IPS-11a (cell line): ENCODE results near the gene TSPEAR.
A peak's percentile ranks its signal among the peaks of the same experiment; 100 is the strongest.

Experiments used
- H3K4me3 ChIP-seq: one replicate; pipeline ENCODE4 v1.5.1; 2013; ENCODE audit warnings: low read depth, low read length, control low read depth

The TSPEAR gene

GRCh38 chr21:44521928-44522752 is 189.2 kb downstream of the TSPEAR start:
- H3K4me3 ChIP-seq: no peak overlapping the region

DNA sequence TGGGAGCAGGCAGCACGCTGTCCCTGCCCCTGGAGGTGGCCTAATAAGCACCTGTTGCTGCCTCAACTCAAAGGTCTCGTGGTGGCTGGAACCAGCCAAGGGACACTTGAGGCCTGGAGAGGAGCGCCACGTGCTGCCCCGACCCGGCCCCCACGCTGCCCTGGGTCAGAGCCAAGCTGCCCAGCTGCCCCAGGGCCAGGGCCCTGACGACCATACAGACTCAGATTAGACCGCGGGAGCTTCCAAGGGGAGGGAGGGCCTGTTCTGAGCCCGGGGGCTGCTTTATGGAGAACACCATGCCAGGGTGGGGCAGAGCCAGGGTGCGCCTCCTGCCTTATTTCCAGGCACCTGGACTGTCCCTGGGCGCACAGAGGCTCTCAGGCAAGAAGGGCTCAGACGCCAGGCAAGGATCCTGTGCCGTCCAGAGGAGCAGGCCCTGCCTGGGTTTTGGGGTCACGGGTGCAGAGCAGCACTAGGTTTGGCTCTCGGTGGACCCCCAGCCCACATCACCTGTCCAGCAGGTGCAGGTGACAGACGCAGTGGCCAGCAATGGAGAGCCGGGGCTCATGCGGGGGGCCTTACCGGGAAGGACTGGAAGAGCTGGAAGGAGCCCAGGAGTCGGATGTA is 190.0 kb downstream of the TSPEAR start:
- H3K4me3 ChIP-seq: no peak overlapping the region

GRCh38 chr21:44520326-44521300 is 190.8 kb downstream of the TSPEAR start:
- no peak overlapping the region for H3K4me3 ChIP-seq

GRCh38 chr21:44519346-44520325 is 191.7 kb downstream of the TSPEAR start:
- no peak overlapping the region for H3K4me3 ChIP-seq

GRCh38 chr21:44518686-44519085 is 192.7 kb downstream of the TSPEAR start:
- H3K4me3 ChIP-seq: no peak overlapping the region

- no peak overlapping the region for H3K4me3 ChIP-seq
Measured at GRCh38 chr21:44517175-44517899, 194.0 kb downstream of the TSPEAR start.

DNA sequence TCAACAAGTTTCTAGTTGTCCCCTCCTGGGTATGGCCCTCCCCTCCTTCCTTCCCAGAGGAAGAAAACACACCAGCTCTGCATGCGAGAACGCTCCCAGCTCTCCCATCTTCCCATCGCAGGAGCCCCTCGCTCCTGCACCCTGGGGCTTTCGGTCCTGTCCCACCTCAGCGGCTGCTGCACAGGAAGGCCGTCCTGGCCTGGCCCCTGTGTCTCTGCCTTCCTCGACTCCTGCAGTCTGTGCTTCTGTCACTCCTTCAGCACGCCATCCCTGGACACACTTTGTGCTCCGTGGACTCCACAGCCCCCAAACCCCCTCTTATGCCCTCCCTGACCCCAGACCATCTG is 194.6 kb downstream of the TSPEAR start:
- H3K4me3 ChIP-seq: no peak overlapping the region

DNA sequence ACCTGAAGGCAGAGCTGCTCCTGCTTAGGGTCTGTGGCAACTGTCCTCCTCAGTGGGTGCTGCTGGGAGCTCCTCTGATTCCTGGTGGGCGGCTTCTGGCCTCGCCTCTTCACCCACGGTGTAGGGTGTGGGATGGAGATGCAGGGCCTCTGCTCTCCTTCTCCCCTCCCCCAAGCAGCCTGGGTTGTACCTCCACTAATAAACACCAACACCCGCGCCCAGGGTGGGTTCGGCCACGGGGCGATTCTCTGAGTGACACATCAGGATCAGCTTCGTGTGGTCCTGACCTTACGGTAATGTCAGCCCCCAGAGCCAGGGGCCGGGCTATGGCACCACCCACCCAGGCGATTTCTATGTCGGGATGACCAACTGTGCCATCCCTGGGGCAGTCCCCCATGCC is 195.0 kb downstream of the TSPEAR start:
- H3K4me3 ChIP-seq: no peak overlapping the region

- H3K4me3 ChIP-seq: no peak overlapping the region
Measured at GRCh38 chr21:44515359-44516165, 195.8 kb downstream of the TSPEAR start.

DNA sequence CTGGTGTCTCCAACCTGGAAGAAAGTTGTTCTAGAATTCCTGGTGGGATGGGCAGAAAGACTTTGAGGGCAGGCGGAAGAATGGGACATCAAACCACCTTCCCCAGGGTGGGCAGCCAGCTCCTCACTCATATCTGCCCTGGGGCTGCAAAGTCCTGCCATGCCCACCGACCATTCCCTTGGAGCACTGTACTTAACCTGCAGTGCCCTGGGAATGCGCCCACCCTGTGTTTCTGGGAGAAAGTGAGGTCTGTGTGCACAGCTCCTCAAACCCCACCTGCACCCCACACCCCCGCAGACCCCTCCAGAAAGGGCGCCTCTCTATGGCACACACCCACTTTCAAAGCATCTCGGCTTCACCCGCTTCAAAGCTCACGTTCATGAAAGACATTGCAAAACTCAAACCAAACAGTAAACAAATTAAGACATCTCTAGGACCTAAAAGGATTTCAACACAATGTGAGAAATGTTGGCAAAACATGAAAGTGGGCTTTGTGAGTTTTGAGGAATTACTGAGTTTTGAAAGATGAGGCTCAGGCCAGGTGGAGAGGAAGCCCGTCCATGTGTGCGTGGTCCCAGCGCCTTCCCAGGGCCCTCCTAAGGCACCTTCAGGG is 196.5 kb downstream of the TSPEAR start:
- no peak overlapping the region for H3K4me3 ChIP-seq

GRCh38 chr21:44514218-44514520 is 197.2 kb downstream of the TSPEAR start:
- H3K4me3 ChIP-seq: no peak overlapping the region

DNA sequence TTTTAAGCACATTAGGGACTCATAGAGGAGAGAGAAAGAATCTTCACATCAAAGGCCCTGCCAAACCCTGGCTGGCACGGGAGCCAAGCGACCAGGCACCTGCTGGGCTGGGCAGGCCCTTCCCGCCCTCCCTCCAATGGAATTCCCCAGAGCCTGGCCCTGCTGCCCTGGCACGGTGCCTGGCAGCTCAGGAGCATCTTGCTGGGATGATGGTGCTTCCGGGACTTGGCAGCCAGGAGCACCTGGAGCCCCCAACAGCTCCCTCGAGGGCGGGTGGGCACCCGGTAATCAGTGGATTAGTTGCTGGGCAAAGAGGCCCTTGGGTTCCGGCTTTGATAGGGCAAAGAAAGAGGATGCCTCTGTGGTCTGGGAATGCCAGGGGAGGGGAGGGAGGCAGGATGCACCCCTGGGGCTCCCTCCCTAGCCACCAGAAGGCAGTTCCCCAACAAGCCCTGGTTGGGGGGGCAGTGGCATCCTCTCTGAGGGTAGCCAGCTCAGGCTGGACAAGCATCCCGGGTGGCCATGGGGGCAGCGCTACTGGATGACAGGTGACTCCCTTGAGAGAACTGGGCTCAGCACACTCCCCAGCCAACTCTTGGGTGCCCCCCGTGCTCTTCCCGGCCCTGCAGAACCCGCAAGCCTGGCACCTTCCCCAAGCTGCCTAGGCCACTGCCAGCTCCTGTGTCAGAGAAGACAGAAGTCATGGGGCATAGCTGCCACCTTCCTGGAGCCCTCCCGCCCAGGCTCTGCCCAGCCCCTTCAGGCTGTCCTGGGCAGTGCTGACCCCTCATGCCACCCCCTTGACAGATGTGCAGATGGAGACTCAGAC is 197.8 kb downstream of the TSPEAR start:
- H3K4me3 ChIP-seq: no peak overlapping the region

DNA sequence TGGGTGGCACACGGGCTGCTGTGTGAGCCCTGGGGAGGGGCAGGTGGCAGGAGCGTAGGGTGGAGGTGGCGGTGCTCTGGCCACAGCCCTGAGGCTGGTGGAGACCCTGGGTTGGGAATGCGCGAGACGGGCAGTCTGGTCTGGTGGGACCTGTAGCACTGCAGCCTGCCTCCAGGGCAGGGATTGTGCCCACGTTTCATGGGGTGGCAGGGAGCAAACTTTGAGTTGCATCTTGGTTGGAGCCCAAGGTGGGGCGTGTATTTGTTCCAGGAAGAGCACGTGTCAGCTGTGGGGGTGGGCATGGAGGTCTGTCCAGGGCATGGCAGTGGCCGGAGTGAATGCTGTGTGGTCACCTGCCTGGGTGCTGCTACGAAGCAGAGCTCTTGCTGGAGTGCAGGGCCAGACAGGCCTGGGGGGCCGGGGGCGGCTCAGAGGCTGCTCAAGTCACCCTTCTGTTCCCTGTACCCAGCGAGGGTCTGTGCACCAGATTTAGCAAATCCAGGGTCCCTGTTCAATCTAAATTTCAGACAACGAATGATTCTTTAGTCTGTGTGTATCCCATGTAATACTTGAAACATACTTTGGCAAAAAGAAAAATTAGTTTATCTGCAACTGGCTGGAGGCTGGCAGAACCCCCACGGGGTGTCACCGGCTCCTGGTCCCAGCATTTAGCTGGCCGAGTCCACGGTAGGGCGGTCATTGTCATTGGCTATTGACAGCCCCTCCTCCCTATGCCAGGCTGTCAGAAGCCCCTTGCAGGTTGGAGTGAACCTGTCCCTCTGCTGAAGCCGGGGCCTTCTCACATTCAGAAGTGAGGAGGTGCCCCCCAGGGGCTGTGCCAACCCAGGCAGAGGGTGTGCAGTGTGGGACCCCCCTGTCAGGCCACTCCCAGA is 198.6 kb downstream of the TSPEAR start:
- H3K4me3 ChIP-seq: no peak overlapping the region

DNA sequence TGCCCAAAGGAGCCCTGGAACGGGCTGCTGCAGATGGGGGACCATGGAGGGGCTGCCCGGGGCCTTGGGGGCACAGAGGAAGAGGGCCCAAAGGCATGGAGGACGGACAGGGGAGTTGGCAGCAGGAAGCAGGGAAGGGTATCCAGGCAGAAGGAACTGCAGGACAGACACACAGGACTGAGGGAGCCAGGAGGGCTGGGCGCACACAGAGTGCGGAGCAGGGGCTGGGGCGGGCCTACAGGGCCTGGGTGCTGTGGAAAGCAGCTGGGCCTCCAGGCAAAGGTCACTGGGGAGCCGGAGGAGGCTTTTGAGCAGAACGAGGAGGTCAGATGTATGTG is 199.5 kb downstream of the TSPEAR start:
- no peak overlapping the region for H3K4me3 ChIP-seq

DNA sequence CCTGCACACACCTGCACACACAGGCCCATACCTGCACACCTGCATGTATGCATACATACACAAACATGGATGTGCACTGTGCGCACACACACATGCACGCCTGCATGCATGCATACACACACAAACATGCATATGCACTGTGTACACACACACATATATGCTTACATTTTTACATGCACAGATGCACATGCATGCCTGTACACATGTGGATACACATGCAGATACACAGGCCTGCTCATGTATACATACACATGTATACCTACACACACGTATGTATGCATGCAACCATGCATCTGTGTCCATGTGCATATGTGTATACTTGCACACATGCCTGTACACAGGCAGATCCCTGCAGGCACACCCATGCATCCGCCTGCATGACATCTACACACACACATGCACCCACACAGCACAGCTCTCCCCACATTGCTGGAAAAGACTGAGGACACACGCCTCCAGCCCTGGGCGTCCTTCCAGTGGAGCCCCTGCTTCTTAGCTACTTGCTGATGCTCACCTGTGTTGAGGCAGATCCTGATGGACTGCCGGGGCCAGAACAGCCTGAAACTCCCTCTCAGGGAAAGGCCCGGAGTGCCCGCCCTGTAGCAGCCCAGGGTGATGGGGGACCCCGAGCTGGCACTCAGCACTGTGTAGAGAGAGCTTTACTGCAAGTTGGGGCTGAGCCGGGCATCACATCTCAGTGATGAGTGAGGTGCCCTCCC is 200.0 kb downstream of the TSPEAR start:
- no peak overlapping the region for H3K4me3 ChIP-seq

DNA sequence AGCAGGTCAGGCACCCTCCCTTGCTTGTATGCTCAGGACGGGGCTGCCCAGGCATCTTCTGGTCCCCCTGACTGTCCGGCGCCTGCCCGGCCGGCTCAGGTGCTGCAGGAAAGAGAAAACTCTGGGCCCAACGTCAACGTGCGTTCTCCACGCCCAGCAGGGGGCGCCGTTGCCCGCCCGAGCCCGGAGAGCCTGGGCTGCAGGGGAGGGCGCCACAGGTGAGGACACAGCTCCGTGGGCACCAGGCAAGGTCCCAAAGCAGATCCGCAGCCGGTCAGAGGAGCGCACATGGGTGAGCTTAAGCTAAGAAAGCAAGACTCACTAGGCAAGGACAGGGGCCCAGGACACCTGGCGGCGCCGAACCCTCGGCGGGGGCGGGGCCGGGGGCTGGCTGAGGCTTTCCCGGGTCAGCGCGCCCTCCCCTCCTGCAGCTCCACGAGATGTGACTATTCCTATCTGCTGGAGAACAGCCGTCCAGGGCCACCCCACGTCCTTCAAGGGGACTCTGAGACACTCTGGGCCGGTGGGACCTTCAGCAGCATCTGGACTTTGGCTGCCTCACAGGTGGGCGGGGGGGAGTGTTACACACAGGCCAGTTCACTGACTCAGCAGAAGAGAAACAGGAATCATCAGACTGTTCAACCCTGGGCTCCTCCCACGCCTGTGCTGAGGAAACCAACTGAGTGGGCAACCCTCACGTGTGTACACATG is 200.7 kb downstream of the TSPEAR start:
- peak overlapping the region; percentile 17 for H3K4me3 ChIP-seq
